ENCODE results near the gene KLK13. TPM values are rescaled to one million over a fixed set of nuclear protein-coding genes. Genes with fewer than 3 reads are reported as not detected.

The KLK13 gene
- total RNA-seq, 2 experiments from 2014 or later: not detected

- DNase-seq: no peak
- Mint-ChIP-seq H3K4me3 (no peak overlapping the region), H3K36me3 (ENCODE audit: low read depth) (no peaks in the 10 kb centered on the region), H3K27me3 (peaks cover 9% of the 10 kb centered on the region), H3K4me1 (ENCODE audit: low read depth) (no peaks in the 10 kb centered on the region), H3K27ac (no peak overlapping the region), H3K9me3 (no peaks in the 10 kb centered on the region)
- no peak for TF ChIP-seq CTCF (IDR thresholded peaks at IDR 0.05)
- POLR2A ChIA-PET: no interaction called here
- intact Hi-C loops (cut with micrococcal nuclease): no loop called here
- no peak for ATAC-seq
- CTCF ChIA-PET: interaction anchor here (1.2 kb wide), 1 partner anchor 50 kb away, joined by 4 read pairs; no protein-coding TSS in a partner anchor
These were observed 17.9 kb downstream of the KLK13 start for GRCh38 chr19:51047031-51047335.

- CTCF ChIA-PET: no interaction called here
These were observed 20.6 kb downstream of the KLK13 start for GRCh38 chr19:51044327-51044726.

GRCh38 chr19:51043497-51043896, 21.4 kb downstream of the KLK13 start:
- CTCF ChIA-PET: interaction anchor here (0.8 kb wide), 1 partner anchor 9 kb away, joined by 3 read pairs; no protein-coding TSS in a partner anchor
- Mint-ChIP-seq H3K4me1 (ENCODE audit: low read depth) (no peaks in the 10 kb centered on the region), H3K27ac (no peak overlapping the region), H3K36me3 (ENCODE audit: low read depth) (no peaks in the 10 kb centered on the region), H3K9me3 (no peaks in the 10 kb centered on the region), H3K27me3 (peaks cover 6% of the 10 kb centered on the region), H3K4me3 (no peak overlapping the region)
- DNase-seq: no peak
- POLR2A ChIA-PET: no interaction called here
- intact Hi-C loops (cut with micrococcal nuclease): no loop called here
- no peak for ATAC-seq
- no peak for TF ChIP-seq CTCF (IDR thresholded peaks at IDR 0.05)

More at GRCh38 chr19:51044327-51044726, 20.6 kb downstream of the KLK13 start:
- H3K27ac Mint-ChIP-seq: no peak overlapping the region
- H3K36me3 Mint-ChIP-seq (ENCODE audit: low read depth): no peaks in the 10 kb centered on the region
- DNase-seq: no peak
- POLR2A ChIA-PET: no interaction called here
- no peak overlapping the region for H3K4me3 Mint-ChIP-seq
- no peak for ATAC-seq
- peaks cover 6% of the 10 kb centered on the region for H3K27me3 Mint-ChIP-seq
- intact Hi-C loops (cut with micrococcal nuclease): no loop called here
- no peaks in the 10 kb centered on the region for H3K4me1 Mint-ChIP-seq (ENCODE audit: low read depth)
- TF ChIP-seq CTCF (IDR thresholded peaks at IDR 0.05): no peak
- H3K9me3 Mint-ChIP-seq: no peaks in the 10 kb centered on the region

GRCh38 chr19:51040151-51040550, 24.7 kb downstream of the KLK13 start:
- H3K27ac Mint-ChIP-seq: no peak overlapping the region
- POLR2A ChIA-PET: no interaction called here
- CTCF ChIA-PET: no interaction called here
- H3K4me3 Mint-ChIP-seq: no peak overlapping the region
- no peak for TF ChIP-seq CTCF (IDR thresholded peaks at IDR 0.05)
- no peaks in the 10 kb centered on the region for H3K36me3 Mint-ChIP-seq (ENCODE audit: low read depth)
- H3K9me3 Mint-ChIP-seq: no peaks in the 10 kb centered on the region
- H3K4me1 Mint-ChIP-seq (ENCODE audit: low read depth): no peaks in the 10 kb centered on the region
- ATAC-seq (no peak), DNase-seq (no peak)
- intact Hi-C loops (cut with micrococcal nuclease): no loop called here
- H3K27me3 Mint-ChIP-seq: peaks cover 2% of the 10 kb centered on the region

GRCh38 chr19:51036519-51036918, 28.4 kb downstream of the KLK13 start:
- no peak for ATAC-seq
- Mint-ChIP-seq H3K27ac (no peak overlapping the region), H3K4me3 (no peak overlapping the region), H3K36me3 (ENCODE audit: low read depth) (no peaks in the 10 kb centered on the region), H3K4me1 (ENCODE audit: low read depth) (no peaks in the 10 kb centered on the region), H3K9me3 (no peaks in the 10 kb centered on the region), H3K27me3 (peaks cover 12% of the 10 kb centered on the region)
- ChIA-PET CTCF (no interaction called here), POLR2A (no interaction called here)
- TF ChIP-seq CTCF (IDR thresholded peaks at IDR 0.05): no peak
- intact Hi-C loops (cut with micrococcal nuclease): no loop called here
- DNase-seq: no peak
